Mesothelial cell of epicardium (in vitro differentiated cells): Measurements from ENCODE around the gene OGFOD1. TPM values are rescaled to one million over a fixed set of nuclear protein-coding genes. Genes with fewer than 3 reads are reported as not detected.

ENCODE experiments used
- DNase-seq, 2 experiments: peaks; one replicate each; pipeline ENCODE4 v3.0.0; 2021; ENCODE audit warnings: low spot score in 2 of 2; ENCODE audit not compliant: unreplicated experiment in 2 of 2
- H3K27ac Mint-ChIP-seq: 2 replicates; pipeline ENCODE4 v1.8.0; 2021; ENCODE audit warnings: mixed read lengths
- H3K27me3 Mint-ChIP-seq: 2 replicates; pipeline ENCODE4 v1.8.0; 2021; ENCODE audit warnings: low read depth, mixed read lengths
- H3K36me3 Mint-ChIP-seq: 2 replicates; pipeline ENCODE4 v1.8.0; 2021; ENCODE audit warnings: mixed read lengths
- H3K4me1 Mint-ChIP-seq: 2 replicates; pipeline ENCODE4 v1.8.0; 2021; ENCODE audit warnings: mixed read lengths
- H3K4me3 Mint-ChIP-seq: 2 replicates; pipeline ENCODE4 v1.8.0; 2021; ENCODE audit warnings: mild to moderate bottlenecking, moderate library complexity, mixed read lengths
- H3K9me3 Mint-ChIP-seq: 2 replicates; pipeline ENCODE4 v1.8.0; 2021; ENCODE audit warnings: mixed read lengths
- total RNA-seq: library from RNA; stranded (reverse); gene quantifications from 3 replicates; pipeline ENCODE4 v1.2.1, GENCODE V29; 2021
- TF ChIP-seq, protein P1 (sequence below): fragments of 200-600 bp; sonication (generic); IDR thresholded peaks from one replicate; pipeline ENCODE4 v1.5.0; 2021; ENCODE audit warnings: antibody characterized with exemption; ENCODE audit not compliant: unreplicated experiment

OGFOD1 gene
- total RNA-seq, 1 donor from 2014 or later: 37.2 TPM

- no peak for DNase-seq
- no peaks in the 10 kb centered on the region for H3K36me3 Mint-ChIP-seq
- no peaks in the 10 kb centered on the region for H3K27me3 Mint-ChIP-seq
- H3K9me3 Mint-ChIP-seq: no peaks in the 10 kb centered on the region
- TF ChIP-seq, protein P1, sequence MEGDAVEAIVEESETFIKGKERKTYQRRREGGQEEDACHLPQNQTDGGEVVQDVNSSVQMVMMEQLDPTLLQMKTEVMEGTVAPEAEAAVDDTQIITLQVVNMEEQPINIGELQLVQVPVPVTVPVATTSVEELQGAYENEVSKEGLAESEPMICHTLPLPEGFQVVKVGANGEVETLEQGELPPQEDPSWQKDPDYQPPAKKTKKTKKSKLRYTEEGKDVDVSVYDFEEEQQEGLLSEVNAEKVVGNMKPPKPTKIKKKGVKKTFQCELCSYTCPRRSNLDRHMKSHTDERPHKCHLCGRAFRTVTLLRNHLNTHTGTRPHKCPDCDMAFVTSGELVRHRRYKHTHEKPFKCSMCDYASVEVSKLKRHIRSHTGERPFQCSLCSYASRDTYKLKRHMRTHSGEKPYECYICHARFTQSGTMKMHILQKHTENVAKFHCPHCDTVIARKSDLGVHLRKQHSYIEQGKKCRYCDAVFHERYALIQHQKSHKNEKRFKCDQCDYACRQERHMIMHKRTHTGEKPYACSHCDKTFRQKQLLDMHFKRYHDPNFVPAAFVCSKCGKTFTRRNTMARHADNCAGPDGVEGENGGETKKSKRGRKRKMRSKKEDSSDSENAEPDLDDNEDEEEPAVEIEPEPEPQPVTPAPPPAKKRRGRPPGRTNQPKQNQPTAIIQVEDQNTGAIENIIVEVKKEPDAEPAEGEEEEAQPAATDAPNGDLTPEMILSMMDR: no peak
- peaks cover 30% of the 10 kb centered on the region for H3K4me1 Mint-ChIP-seq
- H3K4me3 Mint-ChIP-seq: peak overlapping the region; percentile 89
- H3K27ac Mint-ChIP-seq: peak overlapping the region; percentile 88
These were observed 27.6 kb upstream of the OGFOD1 start for GRCh38 chr16:56423584-56424403.

DNA sequence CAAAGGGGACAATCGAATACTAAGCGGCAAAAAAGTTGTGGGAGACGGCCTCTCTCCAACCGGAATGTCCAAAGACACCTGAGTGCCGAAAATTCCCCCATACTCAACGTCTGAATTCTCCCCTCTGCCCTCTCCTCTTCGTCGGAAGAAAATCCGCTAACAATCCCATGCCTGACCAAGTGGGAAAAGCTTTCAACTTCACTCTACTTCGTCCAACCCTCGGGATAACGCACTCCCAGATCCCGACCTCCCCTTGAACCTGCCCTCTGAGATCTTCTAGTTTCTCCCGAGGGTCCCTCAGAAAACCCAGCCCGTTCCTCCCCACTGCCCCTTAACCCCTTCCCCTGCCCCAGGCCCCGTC, 27.0 kb upstream of the OGFOD1 start:
- H3K4me1 Mint-ChIP-seq: peaks cover 30% of the 10 kb centered on the region
- H3K4me3 Mint-ChIP-seq: peak overlapping the region; percentile 89
- H3K36me3 Mint-ChIP-seq: no peaks in the 10 kb centered on the region
- no peak for DNase-seq
- TF ChIP-seq, protein P1: no peak
- H3K9me3 Mint-ChIP-seq: no peaks in the 10 kb centered on the region
- peak overlapping the region; percentile 88 for H3K27ac Mint-ChIP-seq
- H3K27me3 Mint-ChIP-seq: no peaks in the 10 kb centered on the region

DNA sequence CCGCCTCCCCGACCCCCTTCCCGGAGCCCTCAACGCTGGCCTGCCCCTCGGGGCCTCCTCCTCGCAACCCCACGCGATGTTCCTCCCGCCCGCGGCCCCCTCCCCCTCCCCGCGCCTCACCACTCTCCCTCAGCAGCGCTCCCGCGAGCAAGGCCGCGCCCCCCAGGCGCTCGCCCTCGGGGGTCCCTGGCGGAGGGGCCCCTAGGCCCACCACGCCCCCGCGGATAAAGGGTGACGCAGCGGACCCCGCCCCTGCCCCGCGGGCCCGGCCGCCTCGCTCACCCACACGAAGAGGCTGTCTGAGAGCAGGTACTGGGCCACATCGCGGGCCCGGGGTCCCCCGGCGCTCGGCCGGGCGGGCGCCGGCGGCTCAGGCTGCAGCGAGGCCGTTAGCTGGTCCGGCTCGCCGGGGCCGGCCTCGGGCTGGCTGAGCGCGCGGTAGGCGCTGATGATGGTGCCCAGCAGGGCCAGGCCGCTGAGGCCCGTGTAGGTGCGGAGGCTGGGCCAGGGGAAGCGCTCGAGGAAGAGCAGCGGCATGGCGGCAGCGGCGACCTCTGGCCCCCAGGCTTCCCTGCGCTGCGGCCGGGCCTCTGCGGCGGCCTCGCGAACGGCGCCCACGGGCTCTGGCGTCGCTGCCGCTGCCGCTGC, 26.4 kb upstream of the OGFOD1 start:
- H3K27ac Mint-ChIP-seq: peak overlapping the region; percentile 88
- DNase-seq: peak; percentile 31 to 65
- H3K36me3 Mint-ChIP-seq: no peaks in the 10 kb centered on the region

DNA sequence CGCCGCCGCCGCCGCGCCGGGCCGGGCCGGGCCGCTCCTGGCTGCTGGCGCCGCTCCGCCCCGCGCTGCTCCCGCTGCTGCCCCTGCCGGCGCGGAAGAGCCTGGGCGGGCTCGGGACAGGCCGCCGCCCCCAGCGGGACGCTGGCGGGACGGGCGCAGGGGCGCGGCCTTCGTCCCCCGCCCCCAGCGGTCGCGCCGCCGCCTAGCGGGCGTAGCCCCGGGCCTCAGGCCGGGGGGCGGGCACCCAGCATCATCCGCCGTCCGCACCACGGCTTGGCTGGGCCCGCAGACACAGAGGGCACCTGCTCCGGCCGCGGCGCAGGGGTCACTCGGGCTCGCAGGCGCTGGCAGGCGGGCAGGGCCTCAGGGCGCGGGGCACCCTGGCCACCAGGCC, 25.9 kb upstream of the OGFOD1 start, which contains the start of gene AMFR:
TSS of gene AMFR (minus strand) at position 107 of the 394 bp plus-strand sequence. CDS start 218 bp downstream, outside the sequence.
- peak; percentile 40 to 60 for DNase-seq

More for the DNA sequence above, 26.4 kb upstream of the OGFOD1 start:
- H3K4me1 Mint-ChIP-seq: peaks cover 30% of the 10 kb centered on the region
- peak overlapping the region; percentile 89 for H3K4me3 Mint-ChIP-seq
- no peaks in the 10 kb centered on the region for H3K27me3 Mint-ChIP-seq
- TF ChIP-seq, protein P1: no peak
- H3K9me3 Mint-ChIP-seq: no peaks in the 10 kb centered on the region

GRCh38 chr16:56426585-56426984, 24.8 kb upstream of the OGFOD1 start:
- Mint-ChIP-seq H3K27me3 (no peaks in the 10 kb centered on the region), H3K9me3 (no peaks in the 10 kb centered on the region), H3K36me3 (peaks cover 4% of the 10 kb centered on the region), H3K4me3 (peak overlapping the region; percentile 62), H3K27ac (no peak overlapping the region), H3K4me1 (peaks cover 25% of the 10 kb centered on the region)
- DNase-seq: no peak
- TF ChIP-seq, protein P1: no peak

More for the DNA sequence above, 25.9 kb upstream of the OGFOD1 start, which contains the start of gene AMFR:
- Mint-ChIP-seq H3K4me1 (peaks cover 26% of the 10 kb centered on the region), H3K27me3 (no peaks in the 10 kb centered on the region), H3K36me3 (peaks cover under 1% of the 10 kb centered on the region), H3K4me3 (peak within 1 kb of the TSS; percentile 89), H3K9me3 (no peaks in the 10 kb centered on the region), H3K27ac (peak within 1 kb of the TSS; percentile 88)
- TF ChIP-seq, protein P1: no peak
